ENCODE measurements around the gene PPM1L. TPM values are rescaled to one million over a fixed set of nuclear protein-coding genes. Genes with fewer than 3 reads are reported as not detected.
"Not testable (repeated sequence)": the region's sequence is repeated elsewhere in the genome, so short reads cannot be mapped to it uniquely, and the experiment has no call there.

Gene PPM1L
- total and polyA plus RNA-seq, 2 experiments from 2014 or later, result 1.2 to 12.6 TPM

DNA sequence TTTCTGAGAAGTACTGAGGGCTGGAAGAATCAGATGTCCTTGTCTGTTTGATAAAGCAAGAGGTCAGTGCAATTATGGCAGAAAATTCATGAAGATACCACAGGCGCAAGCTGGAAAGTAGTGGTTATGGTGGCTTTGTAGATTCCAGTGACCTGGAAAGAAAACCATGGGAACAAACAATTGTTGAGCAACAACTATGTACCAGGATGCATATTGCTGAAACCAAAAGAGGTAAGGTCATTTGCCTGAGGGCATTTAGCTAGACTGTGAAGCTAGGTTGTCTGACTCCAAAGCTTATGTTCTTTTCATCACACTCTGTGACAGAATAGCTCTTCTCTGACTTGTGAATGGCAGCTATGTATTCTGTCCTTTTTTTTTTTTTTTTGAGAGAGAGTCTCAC, 275.1 kb downstream of the PPM1L start:
- no peak for DNase-seq (ENCODE audit: low read depth in 1 of 2, low spot score in 1 of 2)
- no peaks in the 10 kb centered on the region for H3K9me3 ChIP-seq (ENCODE audit: low read depth)
- TF ChIP-seq, protein P1, sequence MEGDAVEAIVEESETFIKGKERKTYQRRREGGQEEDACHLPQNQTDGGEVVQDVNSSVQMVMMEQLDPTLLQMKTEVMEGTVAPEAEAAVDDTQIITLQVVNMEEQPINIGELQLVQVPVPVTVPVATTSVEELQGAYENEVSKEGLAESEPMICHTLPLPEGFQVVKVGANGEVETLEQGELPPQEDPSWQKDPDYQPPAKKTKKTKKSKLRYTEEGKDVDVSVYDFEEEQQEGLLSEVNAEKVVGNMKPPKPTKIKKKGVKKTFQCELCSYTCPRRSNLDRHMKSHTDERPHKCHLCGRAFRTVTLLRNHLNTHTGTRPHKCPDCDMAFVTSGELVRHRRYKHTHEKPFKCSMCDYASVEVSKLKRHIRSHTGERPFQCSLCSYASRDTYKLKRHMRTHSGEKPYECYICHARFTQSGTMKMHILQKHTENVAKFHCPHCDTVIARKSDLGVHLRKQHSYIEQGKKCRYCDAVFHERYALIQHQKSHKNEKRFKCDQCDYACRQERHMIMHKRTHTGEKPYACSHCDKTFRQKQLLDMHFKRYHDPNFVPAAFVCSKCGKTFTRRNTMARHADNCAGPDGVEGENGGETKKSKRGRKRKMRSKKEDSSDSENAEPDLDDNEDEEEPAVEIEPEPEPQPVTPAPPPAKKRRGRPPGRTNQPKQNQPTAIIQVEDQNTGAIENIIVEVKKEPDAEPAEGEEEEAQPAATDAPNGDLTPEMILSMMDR (IDR thresholded peaks at IDR 0.05; ENCODE audit: low read depth, low read length), result no peak

DNA sequence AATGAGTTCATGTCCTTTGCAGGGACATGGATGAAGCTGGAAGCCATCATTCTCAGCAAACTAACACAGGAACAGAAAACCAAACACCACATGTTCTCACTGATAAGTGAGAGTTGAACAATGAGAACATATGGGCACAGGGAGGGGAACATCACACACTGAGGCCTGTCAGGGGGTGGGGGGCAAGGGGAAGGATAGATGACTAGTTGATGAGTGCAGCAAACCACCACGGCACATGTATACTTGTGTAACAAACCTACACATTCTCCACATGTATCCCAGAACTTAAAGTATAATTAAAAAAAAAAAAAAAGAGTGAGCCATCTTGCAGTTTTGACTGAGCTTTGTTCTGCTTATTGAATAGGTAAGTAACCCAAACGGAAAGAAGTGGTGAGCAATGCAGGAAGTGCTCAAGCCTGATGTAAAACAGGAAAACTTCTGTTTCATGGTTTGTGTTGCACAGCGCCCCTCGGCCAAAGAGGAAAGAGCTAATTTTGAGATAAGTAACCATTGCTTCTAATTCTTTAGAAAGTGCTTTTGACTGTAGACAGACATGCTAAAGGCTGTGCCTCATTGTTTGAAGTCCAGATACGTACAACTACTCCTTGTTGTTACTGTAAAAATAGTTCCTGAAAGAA, 279.0 kb downstream of the PPM1L start:
- H3K36me3 ChIP-seq; H3K4me3 ChIP-seq; H3K9me3 ChIP-seq (ENCODE audit: low read depth); H3K27me3 ChIP-seq; H3K4me1 ChIP-seq (ENCODE audit: low read depth): not testable (repeated sequence)
- H3K27ac ChIP-seq, result peak overlapping the region; percentile 60
- DNase-seq (ENCODE audit: low read depth in 1 of 2, low spot score in 1 of 2), result peak in 1 of 2 donors; percentile 53

More for the DNA sequence above, 275.1 kb downstream of the PPM1L start:
- Histone ChIP-seq H3K27me3 (no peaks in the 10 kb centered on the region), H3K36me3 (no peaks in the 10 kb centered on the region), H3K4me1 (ENCODE audit: low read depth) (peaks cover 4% of the 10 kb centered on the region), H3K27ac (no peak overlapping the region), H3K4me3 (no peak overlapping the region)

DNA sequence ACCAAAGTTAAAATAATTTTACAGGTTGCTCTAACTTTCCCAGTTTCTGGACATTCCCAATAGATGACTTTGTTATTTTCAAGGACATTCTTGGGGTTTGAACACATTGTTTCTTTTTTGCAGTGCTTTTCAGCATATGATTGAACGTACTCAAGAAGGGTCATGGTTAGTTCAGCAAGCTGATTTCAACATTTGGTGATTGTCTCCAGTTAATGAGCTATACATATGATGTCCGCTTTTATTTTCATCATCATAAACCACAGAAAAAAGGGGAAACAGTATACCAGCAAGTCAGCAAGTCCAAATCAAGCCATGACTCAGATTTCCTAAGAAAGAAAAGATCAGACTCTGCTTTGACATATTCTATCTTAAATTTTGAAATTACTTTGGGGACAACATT, 279.7 kb downstream of the PPM1L start:
- Histone ChIP-seq H3K36me3 (no peaks in the 10 kb centered on the region), H3K27ac (peak overlapping the region; percentile 60), H3K4me1 (ENCODE audit: low read depth) (peaks cover 4% of the 10 kb centered on the region), H3K4me3 (no peak overlapping the region), H3K27me3 (no peaks in the 10 kb centered on the region), H3K9me3 (ENCODE audit: low read depth) (no peaks in the 10 kb centered on the region)
- TF ChIP-seq, protein P1 (IDR thresholded peaks at IDR 0.05; ENCODE audit: low read depth, low read length), result no peak
- peak in 1 of 2 donors; percentile 65 for DNase-seq (ENCODE audit: low read depth in 1 of 2, low spot score in 1 of 2)

DNA sequence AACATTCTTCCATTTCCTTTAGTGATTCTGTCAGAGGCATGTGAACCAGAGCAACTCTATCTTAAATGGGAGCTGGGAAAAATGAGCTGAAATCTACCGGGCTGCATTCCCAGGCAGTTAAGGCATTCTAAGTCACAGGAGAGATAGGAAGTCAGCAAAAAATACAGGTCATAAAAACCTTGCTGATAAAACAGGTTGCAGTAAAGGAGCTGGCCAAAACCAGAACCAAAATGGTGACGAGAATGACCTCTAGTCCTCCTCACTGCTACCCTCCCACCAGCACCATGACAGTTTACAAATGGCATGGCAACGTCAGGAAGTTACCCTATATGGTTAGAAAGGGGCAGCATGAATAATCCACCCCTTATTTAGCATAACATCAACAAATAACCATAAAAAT, 282.7 kb downstream of the PPM1L start:
- Histone ChIP-seq H3K36me3 (no peaks in the 10 kb centered on the region), H3K4me3 (no peak overlapping the region), H3K9me3 (ENCODE audit: low read depth) (no peaks in the 10 kb centered on the region), H3K27me3 (no peaks in the 10 kb centered on the region), H3K27ac (no peak overlapping the region), H3K4me1 (ENCODE audit: low read depth) (peaks cover 4% of the 10 kb centered on the region)
- TF ChIP-seq, protein P1 (IDR thresholded peaks at IDR 0.05; ENCODE audit: low read depth, low read length), result no peak
- peak in 1 of 2 donors; percentile 16 for DNase-seq (ENCODE audit: low read depth in 1 of 2, low spot score in 1 of 2)

DNA sequence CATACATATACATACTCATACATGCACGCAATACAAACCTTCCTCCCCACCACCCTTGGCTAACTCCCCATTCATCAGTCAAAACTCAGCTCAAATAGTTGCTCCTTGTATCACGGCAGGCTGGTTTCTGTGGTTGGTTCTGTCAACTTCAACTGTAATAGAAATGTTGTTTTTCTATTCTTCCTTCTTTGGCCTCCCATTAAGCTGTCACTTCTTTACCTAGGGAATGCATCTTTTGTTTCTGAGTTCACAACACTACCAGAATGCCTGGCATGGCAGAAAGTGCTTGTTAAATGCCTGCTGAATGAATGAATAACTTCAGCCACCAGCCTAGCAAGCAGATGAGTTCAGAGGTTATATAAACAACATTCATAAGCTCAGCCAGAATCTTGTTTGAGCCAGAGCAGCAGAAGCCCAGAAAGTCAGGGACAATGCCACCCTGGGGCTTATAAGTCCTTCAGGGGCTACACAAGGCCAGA, 286.0 kb downstream of the PPM1L start:
- DNase-seq (ENCODE audit: low read depth in 1 of 2, low spot score in 1 of 2), result no peak
- Histone ChIP-seq H3K4me3 (no peak overlapping the region), H3K4me1 (ENCODE audit: low read depth) (no peaks in the 10 kb centered on the region), H3K36me3 (no peaks in the 10 kb centered on the region), H3K27ac (no peak overlapping the region), H3K27me3 (no peaks in the 10 kb centered on the region), H3K9me3 (ENCODE audit: low read depth) (no peaks in the 10 kb centered on the region)
- TF ChIP-seq, protein P1 (IDR thresholded peaks at IDR 0.05; ENCODE audit: low read depth, low read length), result no peak

DNA sequence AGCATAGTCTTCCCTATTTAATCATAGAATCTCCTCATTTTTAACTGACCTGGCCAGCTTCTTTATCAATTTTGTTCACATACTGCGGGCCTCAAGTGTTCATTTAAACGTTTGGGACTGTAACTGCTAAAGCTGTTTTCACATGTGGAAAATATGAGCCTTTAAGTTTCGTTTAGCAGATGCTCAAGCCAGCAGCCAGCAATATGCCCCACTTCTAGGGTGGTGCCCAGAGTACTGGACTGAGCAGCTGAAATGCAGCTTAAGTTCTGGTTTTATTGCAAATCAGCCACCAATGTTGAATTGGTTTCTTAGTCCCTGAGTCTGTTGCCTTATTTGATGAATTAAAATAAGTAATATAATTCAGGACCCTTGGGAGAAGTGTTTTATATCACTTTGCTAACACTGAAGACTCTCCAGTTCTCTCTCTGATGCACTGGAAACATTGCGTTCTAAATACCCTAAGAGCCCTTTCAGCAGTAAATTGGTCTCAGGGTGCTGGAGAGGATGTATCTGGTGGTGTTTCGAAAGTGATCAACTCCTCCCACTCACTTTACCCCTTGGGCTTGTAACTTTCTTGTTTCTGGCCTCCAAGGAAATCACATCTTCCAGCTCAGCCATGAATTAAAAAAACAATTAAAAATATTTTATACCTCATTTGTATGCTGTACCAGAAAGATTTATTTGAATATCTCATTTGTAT, 287.5 kb downstream of the PPM1L start:
- Histone ChIP-seq H3K4me3 (no peak overlapping the region), H3K27me3 (no peaks in the 10 kb centered on the region), H3K9me3 (ENCODE audit: low read depth) (no peaks in the 10 kb centered on the region), H3K4me1 (ENCODE audit: low read depth) (no peaks in the 10 kb centered on the region), H3K36me3 (no peaks in the 10 kb centered on the region), H3K27ac (no peak overlapping the region)
- DNase-seq (ENCODE audit: low read depth in 1 of 2, low spot score in 1 of 2), result no peak
- TF ChIP-seq, protein P1 (IDR thresholded peaks at IDR 0.05; ENCODE audit: low read depth, low read length), result no peak
